Retinal pigment epithelial cell (primary cell): ENCODE measurements around the gene PPP2R2C.

ENCODE experiments used
- DNase-seq: peaks from one replicate; pipeline ENCODE4 v3.0.0-alpha.2; 2010; ENCODE audit warnings: low read depth
- H3K4me3 ChIP-seq: 2 replicates; pipeline ENCODE4 v1.5.1; 2011; ENCODE audit warnings: mild to moderate bottlenecking, low read length, control low read depth, moderate library complexity
- CTCF ChIP-seq: conservative IDR thresholded peaks from 2 replicates; pipeline ENCODE4 v1.5.1; 2011; ENCODE audit warnings: low read depth, low read length, control low read depth, inconsistent platforms

PPP2R2C gene

GRCh38 chr4:6360385-6360784 is 112.0 kb downstream of the PPP2R2C start:
- no peak overlapping the region for H3K4me3 ChIP-seq
- TF ChIP-seq CTCF, result no peak
- DNase-seq, result no peak

DNA sequence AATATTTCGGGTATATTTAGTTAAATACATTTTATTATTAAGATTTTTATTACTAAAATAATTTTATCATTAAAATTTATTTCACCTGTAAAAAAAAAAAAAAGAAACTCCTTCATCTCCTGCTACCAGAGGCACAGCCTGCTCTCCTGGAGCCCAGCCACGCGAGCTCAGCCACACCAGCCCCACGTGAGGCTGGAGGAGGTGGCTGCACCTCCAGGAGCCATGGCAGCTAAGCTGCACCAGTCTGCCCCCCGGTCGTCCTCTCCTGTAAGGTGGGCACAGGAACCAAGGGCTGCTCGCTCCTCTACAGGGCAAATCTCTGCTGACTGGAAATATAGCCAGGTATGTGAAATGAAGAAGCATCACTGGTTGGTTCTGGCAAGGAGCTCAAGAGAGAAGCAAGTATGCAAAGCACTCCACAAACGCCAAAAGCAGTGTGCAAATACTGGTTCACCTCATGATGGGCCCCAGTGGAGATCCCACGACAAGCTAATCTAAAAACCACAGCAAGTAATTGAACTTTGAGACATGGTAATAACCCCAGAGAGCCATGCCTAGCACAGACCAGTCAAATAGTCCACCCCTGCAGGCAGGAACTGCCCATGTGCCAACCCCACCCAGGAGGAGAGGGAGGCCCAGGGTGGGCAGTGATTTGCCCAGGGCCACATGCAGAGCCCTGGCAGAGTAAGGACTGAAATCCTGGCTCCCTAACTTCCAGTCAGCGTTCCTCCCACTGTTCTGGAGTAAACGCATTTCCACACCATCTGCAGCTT is 112.7 kb downstream of the PPP2R2C start:
- TF ChIP-seq CTCF, result no peak
- H3K4me3 ChIP-seq, result no peak overlapping the region
- DNase-seq, result no peak

- TF ChIP-seq CTCF, result no peak
- H3K4me3 ChIP-seq, result no peak overlapping the region
- DNase-seq, result no peak
These were observed 114.9 kb downstream of the PPP2R2C start for GRCh38 chr4:6357476-6357875.

DNA sequence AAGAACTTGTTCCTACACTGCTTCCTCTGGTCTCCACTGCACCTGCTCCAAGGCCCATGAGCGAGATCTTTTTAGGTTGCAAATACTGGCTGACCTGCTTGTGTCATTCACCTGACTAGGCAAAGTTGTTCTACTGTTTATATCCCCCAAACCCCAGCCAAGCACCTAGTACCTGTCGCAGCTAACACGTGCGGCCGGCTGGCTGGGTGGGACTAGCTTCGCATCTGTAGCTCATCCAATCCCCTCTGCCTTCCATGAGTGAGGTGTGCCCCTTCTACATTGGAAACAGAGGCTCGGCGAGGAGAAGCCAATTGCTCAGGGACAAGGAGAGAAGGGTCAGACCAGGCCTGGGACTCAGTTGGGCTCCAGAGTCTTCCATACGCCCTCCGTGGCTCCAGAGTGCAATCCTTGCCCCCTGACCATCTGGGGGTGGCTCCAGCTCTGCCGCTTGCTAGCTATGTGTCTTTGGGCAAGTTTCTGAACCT is 116.3 kb downstream of the PPP2R2C start:
- H3K4me3 ChIP-seq, result no peak overlapping the region
- TF ChIP-seq CTCF, result no peak
- no peak for DNase-seq

DNA sequence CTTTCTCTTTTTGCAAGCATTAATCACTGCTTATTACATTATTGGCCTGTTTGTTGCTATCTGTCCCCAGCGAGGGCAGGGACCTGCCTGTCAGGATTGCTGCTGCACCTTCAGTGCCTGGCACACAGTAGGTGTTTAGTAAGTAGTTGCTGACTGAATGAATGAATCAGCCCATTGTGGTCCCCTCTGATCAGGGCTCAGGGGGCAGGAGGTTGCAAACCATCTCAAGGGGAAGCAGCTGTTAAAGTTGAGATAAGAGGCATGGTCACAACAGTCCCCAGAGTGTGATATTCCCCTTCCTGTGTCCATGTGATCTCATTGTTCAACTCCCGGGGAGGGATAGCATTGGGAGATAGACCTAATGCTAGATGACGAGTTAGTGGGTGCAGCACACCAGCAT is 117.4 kb downstream of the PPP2R2C start:
- DNase-seq, result no peak
- no peak overlapping the region for H3K4me3 ChIP-seq
- no peak for TF ChIP-seq CTCF

DNA sequence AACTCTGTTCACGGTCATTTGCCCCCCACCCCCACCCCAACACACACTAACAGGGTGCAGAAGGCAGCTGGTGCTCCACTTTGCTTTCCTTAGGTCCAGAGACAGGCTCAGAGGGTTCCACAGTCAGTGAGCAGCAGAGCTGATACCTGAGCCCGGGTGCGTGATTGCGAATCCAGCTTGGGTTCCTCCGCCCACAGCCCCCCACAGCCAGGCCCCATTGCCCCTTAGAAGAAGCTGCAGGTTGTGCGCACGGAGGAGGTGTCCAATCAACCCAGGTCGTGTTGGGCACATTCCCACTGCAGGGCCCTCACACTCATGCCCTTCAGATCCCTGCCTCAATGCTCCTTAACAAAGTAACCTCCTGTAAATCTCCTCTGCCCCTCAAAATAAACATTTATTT is 117.8 kb downstream of the PPP2R2C start:
- TF ChIP-seq CTCF, result no peak
- no peak for DNase-seq
- no peak overlapping the region for H3K4me3 ChIP-seq

GRCh38 chr4:6354119-6354518 is 118.3 kb downstream of the PPP2R2C start:
- no peak for DNase-seq
- H3K4me3 ChIP-seq, result no peak overlapping the region
- TF ChIP-seq CTCF, result no peak
